ENCODE results near the gene MYO1A.

- TF ChIP-seq CTCF (IDR thresholded peaks at IDR 0.05): no peak
- TF ChIP-seq POLR2AphosphoS5 (IDR thresholded peaks at IDR 0.05): no peak
- no peak for TF ChIP-seq POLR2A (IDR thresholded peaks at IDR 0.05)
Measured at GRCh38 chr12:57057067-57057751, 7.3 kb upstream of the MYO1A start.
